NB4 (cell line): ENCODE results near the gene PRCP.
"Not testable (repeated sequence)": the region's sequence is repeated elsewhere in the genome, so short reads cannot be mapped to it uniquely, and the experiment has no call there.

Experiments used
- DNase-seq: peaks from one replicate; pipeline ENCODE4 v3.0.0; 2010; ENCODE audit warnings: low read depth
- H3K4me3 ChIP-seq: one replicate; pipeline ENCODE4 v1.5.1; 2011; ENCODE audit warnings: mild to moderate bottlenecking, low read depth, low read length, moderate library complexity
- CTCF ChIP-seq: IDR thresholded peaks from one replicate; pipeline ENCODE4 v1.5.1; 2012; ENCODE audit warnings: low read depth, low read length
- MAX ChIP-seq: IDR thresholded peaks from 2 replicates; pipeline ENCODE4 v1.6.1; 2011; ENCODE audit warnings: low read depth, low read length
- MYC ChIP-seq: IDR thresholded peaks from 2 replicates; pipeline ENCODE4 v1.6.1; 2011; ENCODE audit warnings: low read depth, low read length
- POLR2A ChIP-seq: IDR thresholded peaks from 2 replicates; pipeline ENCODE4 v1.6.1; 2011; ENCODE audit warnings: mild to moderate bottlenecking; ENCODE audit not compliant: insufficient read length; ENCODE audit errors: extremely low read depth

Gene PRCP

GRCh38 chr11:82930229-82930628, 30.0 kb upstream of the PRCP start:
- no peak for TF ChIP-seq MAX
- TF ChIP-seq CTCF: no peak
- no peak for TF ChIP-seq POLR2A
- TF ChIP-seq MYC: no peak
- no peak overlapping the region for H3K4me3 ChIP-seq
- peak; percentile 30 for DNase-seq

DNA sequence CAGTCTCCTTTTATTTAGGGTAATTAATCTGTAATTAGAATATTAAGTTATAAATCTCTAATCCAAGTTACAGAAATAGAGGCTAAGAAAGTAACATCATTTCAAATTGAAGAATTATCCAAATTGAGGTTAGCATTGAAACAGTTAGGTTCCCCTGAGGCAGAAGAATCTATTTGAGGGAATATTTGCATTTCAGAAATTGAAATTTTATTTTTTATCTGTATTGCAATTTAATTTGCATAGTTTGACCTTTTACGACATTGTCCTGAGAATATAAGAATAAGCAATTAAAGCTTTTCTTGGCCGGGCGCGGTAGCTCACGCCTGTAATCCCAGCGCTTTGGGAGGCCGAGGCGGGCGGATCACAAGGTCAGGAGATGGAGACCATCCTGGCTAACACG, 28.9 kb upstream of the PRCP start:
- TF ChIP-seq CTCF: no peak
- TF ChIP-seq POLR2A: no peak
- TF ChIP-seq MYC: no peak
- no peak for TF ChIP-seq MAX
- DNase-seq: no peak
- no peak overlapping the region for H3K4me3 ChIP-seq

DNA sequence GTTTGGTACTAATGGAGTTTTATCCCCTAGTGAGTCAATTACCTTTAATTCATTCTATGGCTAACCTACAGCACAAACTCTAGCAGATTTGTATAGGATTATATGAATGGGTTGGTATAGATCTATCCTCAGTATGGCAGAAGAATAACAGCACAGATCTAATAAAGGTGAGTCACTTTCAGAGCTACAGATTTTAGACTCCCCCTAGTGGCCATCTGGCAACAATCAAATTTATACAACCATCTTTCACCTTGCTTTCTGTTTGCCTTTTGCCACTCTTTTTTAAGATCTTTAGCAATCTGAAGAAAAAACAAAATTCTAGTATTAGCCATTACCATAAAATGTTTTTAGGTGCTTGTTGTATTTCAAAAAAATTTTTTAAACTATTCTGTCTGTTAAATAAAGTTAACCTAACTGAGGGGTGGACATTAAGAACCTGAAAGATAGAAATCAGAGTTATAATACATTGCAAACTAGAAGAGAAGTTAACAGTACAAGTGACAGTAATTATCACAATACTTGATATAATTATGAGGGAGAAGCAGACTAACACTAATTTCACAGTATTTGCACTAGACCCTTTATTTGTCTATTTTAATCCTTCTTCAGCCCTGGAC, 27.1 kb upstream of the PRCP start:
- DNase-seq: peak; percentile 73
- H3K4me3 ChIP-seq: no peak overlapping the region
- TF ChIP-seq MAX (no peak), POLR2A (no peak), CTCF (peak; percentile 86)

GRCh38 chr11:82924522-82925224, 24.4 kb upstream of the PRCP start:
- no peak overlapping the region for H3K4me3 ChIP-seq
- no peak for DNase-seq
- no peak for TF ChIP-seq CTCF
- no peak for TF ChIP-seq MAX
- TF ChIP-seq POLR2A: no peak
- TF ChIP-seq MYC: no peak

- H3K4me3 ChIP-seq, DNase-seq: not testable (repeated sequence)
These were observed 22.4 kb upstream of the PRCP start for GRCh38 chr11:82922396-82923173.

DNA sequence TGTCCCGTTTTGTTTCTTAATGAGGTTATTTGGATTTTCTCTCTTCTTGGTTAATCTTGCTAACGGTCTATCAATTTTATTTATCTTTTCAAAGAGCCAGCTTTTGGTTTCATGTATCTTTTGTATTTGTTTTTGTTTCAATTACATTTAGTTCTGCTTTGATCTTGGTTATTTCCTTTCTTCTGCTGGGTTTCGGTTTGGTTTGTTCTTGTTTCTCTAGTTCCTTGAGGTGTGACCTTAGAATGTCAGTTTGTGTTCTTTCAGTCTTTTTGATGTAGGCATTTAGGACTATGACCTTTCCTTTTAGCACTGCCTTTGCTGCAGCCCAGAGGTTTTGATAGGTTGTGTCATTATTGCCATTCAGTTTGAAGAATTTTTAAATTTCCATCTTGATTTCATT, 20.0 kb upstream of the PRCP start:
- DNase-seq: not testable (repeated sequence)

GRCh38 chr11:82919786-82920185, 19.6 kb upstream of the PRCP start:
- DNase-seq, H3K4me3 ChIP-seq: not testable (repeated sequence)

More for the DNA sequence above, 20.0 kb upstream of the PRCP start:
- not testable (repeated sequence) for H3K4me3 ChIP-seq
